Loucy (cell line): Measurements from ENCODE around the gene DHRS12.

Source experiments
- EZH2phosphoT487 ChIP-seq: fragments of 200-600 bp; IDR thresholded peaks from 2 replicates; pipeline ENCODE4 v1.6.1; 2018; ENCODE audit warnings: antibody characterized with exemption, mild to moderate bottlenecking, moderate library complexity, borderline replicate concordance
- TF ChIP-seq, protein P1 (sequence below): fragments of 200-600 bp; sonication (generic); conservative IDR thresholded peaks from 2 replicates; pipeline ENCODE4 v1.5.1; 2014; ENCODE audit warnings: mild to moderate bottlenecking, antibody characterized with exemption, low read length

DNA sequence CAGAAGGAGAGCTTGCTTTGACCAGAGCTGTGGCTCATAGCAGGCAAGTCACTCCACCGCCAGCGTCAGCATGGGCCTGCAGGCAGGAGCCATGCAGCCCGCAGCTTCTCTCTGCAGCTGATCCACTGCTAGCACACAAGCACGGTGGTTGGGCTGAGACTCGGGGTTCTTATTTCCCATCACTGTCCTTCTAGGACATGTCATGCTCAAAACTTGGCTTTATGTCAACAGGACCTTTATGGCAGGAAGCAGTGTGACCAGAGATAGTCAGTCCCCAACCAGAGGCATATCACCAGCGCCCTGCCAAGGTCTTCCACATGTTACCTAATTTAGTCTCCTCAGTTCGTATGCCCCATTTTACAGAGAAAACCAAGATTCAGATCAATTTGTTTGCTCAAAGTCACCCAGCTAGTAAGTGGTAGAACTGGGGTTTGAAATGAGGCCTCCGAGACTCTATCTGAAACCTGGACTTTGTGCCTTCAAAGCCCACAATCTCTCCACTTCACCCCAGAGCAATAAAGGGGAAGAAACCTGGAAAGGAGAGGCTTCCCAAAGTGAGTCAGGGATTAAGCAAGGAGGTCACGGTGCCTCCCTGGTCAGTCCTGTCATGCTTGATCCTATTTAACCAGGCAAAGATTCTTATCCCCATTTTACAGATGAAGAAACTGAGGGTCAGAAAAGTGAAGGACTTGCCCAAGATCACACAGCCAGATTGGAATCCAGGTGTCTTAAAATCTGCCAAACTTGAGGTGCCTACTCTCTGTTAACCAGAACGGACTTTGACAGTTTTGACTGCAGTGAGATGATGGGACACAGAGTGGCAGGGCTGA, 36.0 kb upstream of the DHRS12 start:
- TF ChIP-seq, protein P1, sequence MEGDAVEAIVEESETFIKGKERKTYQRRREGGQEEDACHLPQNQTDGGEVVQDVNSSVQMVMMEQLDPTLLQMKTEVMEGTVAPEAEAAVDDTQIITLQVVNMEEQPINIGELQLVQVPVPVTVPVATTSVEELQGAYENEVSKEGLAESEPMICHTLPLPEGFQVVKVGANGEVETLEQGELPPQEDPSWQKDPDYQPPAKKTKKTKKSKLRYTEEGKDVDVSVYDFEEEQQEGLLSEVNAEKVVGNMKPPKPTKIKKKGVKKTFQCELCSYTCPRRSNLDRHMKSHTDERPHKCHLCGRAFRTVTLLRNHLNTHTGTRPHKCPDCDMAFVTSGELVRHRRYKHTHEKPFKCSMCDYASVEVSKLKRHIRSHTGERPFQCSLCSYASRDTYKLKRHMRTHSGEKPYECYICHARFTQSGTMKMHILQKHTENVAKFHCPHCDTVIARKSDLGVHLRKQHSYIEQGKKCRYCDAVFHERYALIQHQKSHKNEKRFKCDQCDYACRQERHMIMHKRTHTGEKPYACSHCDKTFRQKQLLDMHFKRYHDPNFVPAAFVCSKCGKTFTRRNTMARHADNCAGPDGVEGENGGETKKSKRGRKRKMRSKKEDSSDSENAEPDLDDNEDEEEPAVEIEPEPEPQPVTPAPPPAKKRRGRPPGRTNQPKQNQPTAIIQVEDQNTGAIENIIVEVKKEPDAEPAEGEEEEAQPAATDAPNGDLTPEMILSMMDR, result no peak
- no peak for TF ChIP-seq EZH2phosphoT487
